Activated CD4-positive, alpha-beta T cell treated with anti-CD3 and anti-CD28 coated beads, Interleukin-2, Interleukin-4, amounts not matched to agents 100 ng/mL and 50 ng/mL, durations not matched to agents 16 hours and 8 hours (primary cell): ENCODE results near the gene SELENON.

Experiments
- DNase-seq: peaks from one replicate; pipeline ENCODE4 v3.0.0-alpha.2; 2020; ENCODE audit warnings: low spot score

The SELENON gene

GRCh38 chr1:25771221-25772114, 28.5 kb upstream of the SELENON start:
- no peak for DNase-seq

GRCh38 chr1:25772164-25772563, 27.8 kb upstream of the SELENON start:
- no peak for DNase-seq

GRCh38 chr1:25772692-25773245, 27.2 kb upstream of the SELENON start:
- no peak for DNase-seq

- DNase-seq = no peak
Measured at GRCh38 chr1:25773441-25774125, 26.4 kb upstream of the SELENON start.

GRCh38 chr1:25774206-25774803, 25.7 kb upstream of the SELENON start:
- DNase-seq = no peak

GRCh38 chr1:25774921-25775771, 24.8 kb upstream of the SELENON start:
- peak; percentile 58 for DNase-seq

GRCh38 chr1:25779388-25779787, 20.6 kb upstream of the SELENON start:
- no peak for DNase-seq

GRCh38 chr1:25779894-25780293, 20.1 kb upstream of the SELENON start:
- DNase-seq = no peak

GRCh38 chr1:25780318-25781129, 19.5 kb upstream of the SELENON start:
- no peak for DNase-seq

- DNase-seq = no peak
Measured at GRCh38 chr1:25781130-25781433, 18.9 kb upstream of the SELENON start.

- no peak for DNase-seq
Measured at GRCh38 chr1:25782608-25783201, 17.3 kb upstream of the SELENON start.

GRCh38 chr1:25784575-25785051, 15.4 kb upstream of the SELENON start:
- no peak for DNase-seq

- DNase-seq = no peak
Measured at GRCh38 chr1:25785333-25786067, 14.5 kb upstream of the SELENON start.

GRCh38 chr1:25786887-25787759, 12.9 kb upstream of the SELENON start:
- DNase-seq = no peak

- DNase-seq = no peak
Measured at GRCh38 chr1:25787760-25788166, 12.2 kb upstream of the SELENON start.

- no peak for DNase-seq
Measured at GRCh38 chr1:25790472-25790871, 9.5 kb upstream of the SELENON start.

- DNase-seq = no peak
Measured at GRCh38 chr1:25792115-25792514, 7.9 kb upstream of the SELENON start.

- DNase-seq = no peak
Measured at GRCh38 chr1:25793585-25794170, 6.3 kb upstream of the SELENON start.
